Lower leg skin (tissue), 4 donors: Measurements from ENCODE around the gene ASB6. TPM values are rescaled to one million over a fixed set of nuclear protein-coding genes. Genes with fewer than 3 reads are reported as not detected.

Experiments used
- DNase-seq, 2 donors: peaks; one replicate each; pipeline ENCODE4 v3.0.0-alpha.2; 2019; ENCODE audit warnings: low spot score in 2 of 2
- H3K4me3 ChIP-seq: fragments of 200-600 bp; sonication (generic); 2 replicates; pipeline ENCODE4 v1.5.1; 2017; ENCODE audit warnings: mild to moderate bottlenecking, low read depth; ENCODE audit not compliant: poor library complexity, severe bottlenecking
- POLR2A ChIP-seq, 2 donors: fragments of 450-650 bp; IDR thresholded peaks; one replicate each; pipeline ENCODE4 v1.6.1; 2016 to 2017; ENCODE audit warnings: antibody characterized with exemption in 2 of 2, mild to moderate bottlenecking in 1 of 2, moderate library complexity in 1 of 2
- WGBS, 2 donors: methylation state at CpG; one replicate each; pipeline ENCODE4 v1.1.5; 2018; 5-methylcytosine and 5-hydroxymethylcytosine counted together
- intact Hi-C: fragments of 100-400 bp; cut with DNase I; formaldehyde crosslinking; loops from one replicate; pipeline ENCODE4 v1.15.0; 2023; ENCODE audit warnings: low total_unique reads
- total RNA-seq, 4 donors: library from RNA; depleted of rRNA; stranded (reverse); fragments of >200 nt; gene quantifications; one replicate each; pipeline ENCODE4 v1.1.0, GENCODE V29; 2016
- TF ChIP-seq, protein P1 (sequence below), 3 donors: fragments of 450-650 bp; IDR thresholded peaks; one replicate each; pipeline ENCODE4 v1.5.1; 2016; ENCODE audit warnings: antibody characterized with exemption in 3 of 3, mild to moderate bottlenecking in 3 of 3, moderate library complexity in 2 of 3

Gene ASB6
- total RNA-seq, 4 donors from 2014 or later: 33.0 to 46.9 (median 40.1) TPM

GRCh38 chr9:129656795-129657390 lies 14.9 kb upstream of the ASB6 start:
- TF ChIP-seq, protein P1, sequence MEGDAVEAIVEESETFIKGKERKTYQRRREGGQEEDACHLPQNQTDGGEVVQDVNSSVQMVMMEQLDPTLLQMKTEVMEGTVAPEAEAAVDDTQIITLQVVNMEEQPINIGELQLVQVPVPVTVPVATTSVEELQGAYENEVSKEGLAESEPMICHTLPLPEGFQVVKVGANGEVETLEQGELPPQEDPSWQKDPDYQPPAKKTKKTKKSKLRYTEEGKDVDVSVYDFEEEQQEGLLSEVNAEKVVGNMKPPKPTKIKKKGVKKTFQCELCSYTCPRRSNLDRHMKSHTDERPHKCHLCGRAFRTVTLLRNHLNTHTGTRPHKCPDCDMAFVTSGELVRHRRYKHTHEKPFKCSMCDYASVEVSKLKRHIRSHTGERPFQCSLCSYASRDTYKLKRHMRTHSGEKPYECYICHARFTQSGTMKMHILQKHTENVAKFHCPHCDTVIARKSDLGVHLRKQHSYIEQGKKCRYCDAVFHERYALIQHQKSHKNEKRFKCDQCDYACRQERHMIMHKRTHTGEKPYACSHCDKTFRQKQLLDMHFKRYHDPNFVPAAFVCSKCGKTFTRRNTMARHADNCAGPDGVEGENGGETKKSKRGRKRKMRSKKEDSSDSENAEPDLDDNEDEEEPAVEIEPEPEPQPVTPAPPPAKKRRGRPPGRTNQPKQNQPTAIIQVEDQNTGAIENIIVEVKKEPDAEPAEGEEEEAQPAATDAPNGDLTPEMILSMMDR (IDR thresholded peaks at IDR 0.05): no peak
- no peak for TF ChIP-seq POLR2A (IDR thresholded peaks at IDR 0.05)
- no peak for DNase-seq
- WGBS, 2 donors: 74 to 89% methylated on average over 12 of the region's 12 CpGs
- intact Hi-C loops: no loop called here
- H3K4me3 ChIP-seq: no peak overlapping the region

- WGBS, 2 donors: 78 to 99% methylated on average over 7 of the region's 7 CpGs
- no peak for DNase-seq
- TF ChIP-seq, protein P1 (IDR thresholded peaks at IDR 0.05): no peak
- TF ChIP-seq POLR2A (IDR thresholded peaks at IDR 0.05): no peak
- intact Hi-C loops: no loop called here
- H3K4me3 ChIP-seq: no peak overlapping the region
These were observed 13.7 kb upstream of the ASB6 start for GRCh38 chr9:129655696-129656095.

DNA sequence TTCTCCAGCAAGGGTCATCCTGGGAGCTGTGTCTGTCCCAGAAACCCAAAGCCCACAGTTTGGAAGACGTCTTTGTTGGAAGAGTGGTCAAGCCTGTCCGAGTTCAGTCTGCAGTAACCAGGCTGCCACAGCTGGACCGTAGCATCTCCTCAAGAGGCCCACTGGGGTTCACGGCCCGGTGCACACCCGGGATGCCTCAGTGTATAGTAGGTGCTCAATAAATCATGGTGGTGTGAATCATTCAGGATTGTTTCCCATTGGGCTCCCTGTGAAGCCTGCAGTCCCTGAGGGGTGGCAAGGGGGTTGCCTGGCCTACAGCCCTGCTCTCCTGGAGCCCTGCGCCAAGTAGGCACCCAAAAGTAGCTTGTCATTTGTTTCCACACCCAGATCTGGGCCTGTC lies 13.2 kb upstream of the ASB6 start:
- no peak overlapping the region for H3K4me3 ChIP-seq
- WGBS, 2 donors: 97 to 98% methylated on average over 6 to 7 of the region's 7 CpGs
- DNase-seq: no peak
- intact Hi-C loops: no loop called here
- TF ChIP-seq, protein P1 (IDR thresholded peaks at IDR 0.05): no peak
- no peak for TF ChIP-seq POLR2A (IDR thresholded peaks at IDR 0.05)

- intact Hi-C loops: no loop called here
- TF ChIP-seq POLR2A (IDR thresholded peaks at IDR 0.05): no peak
- TF ChIP-seq, protein P1 (IDR thresholded peaks at IDR 0.05): no peak
- WGBS, 2 donors: 39 to 53% methylated on average over 20 of the region's 20 CpGs
- DNase-seq: no peak
- H3K4me3 ChIP-seq: no peak overlapping the region
These were observed 12.6 kb upstream of the ASB6 start for GRCh38 chr9:129654554-129655040.

DNA sequence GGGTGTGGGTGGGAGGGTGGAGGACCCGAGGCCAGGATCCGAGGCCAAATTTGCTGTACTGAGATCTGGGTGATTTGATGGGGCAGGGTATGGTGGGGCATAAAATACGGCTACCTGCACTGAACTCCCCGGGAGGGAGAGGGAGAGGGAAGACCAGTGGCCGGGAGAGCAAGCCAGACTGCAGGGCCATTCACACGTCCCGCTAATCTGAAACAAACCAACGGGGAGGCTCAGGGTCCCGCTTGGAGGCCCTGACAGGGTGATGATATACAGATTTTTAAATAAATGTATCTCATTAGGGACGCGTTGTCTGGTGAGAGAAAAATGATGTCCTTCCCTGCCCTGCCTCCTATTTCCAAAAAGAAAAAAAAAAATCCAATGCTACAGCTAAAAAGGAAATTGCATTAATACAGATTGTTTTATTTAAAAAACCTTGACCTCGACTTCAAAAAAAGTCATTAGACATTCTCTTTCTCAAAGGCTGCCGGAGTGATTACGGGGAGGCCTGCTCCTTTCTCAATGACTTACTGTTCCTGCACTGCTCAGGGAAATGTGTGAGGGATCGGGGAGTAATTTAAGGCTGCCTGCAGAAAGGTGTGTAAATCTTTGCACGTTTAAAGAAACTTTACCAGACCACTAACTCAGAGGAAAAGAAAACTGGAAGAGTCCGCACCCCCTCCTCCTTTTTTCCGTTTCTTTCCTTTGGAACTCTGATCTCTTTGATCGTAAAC lies 12.0 kb upstream of the ASB6 start:
- no peak for DNase-seq
- 55 to 62% methylated on average over 19 of the region's 19 CpGs for WGBS, 2 donors
- TF ChIP-seq POLR2A (IDR thresholded peaks at IDR 0.05): no peak
- TF ChIP-seq, protein P1 (IDR thresholded peaks at IDR 0.05): no peak
- intact Hi-C loops: no loop called here
- no peak overlapping the region for H3K4me3 ChIP-seq
